Measurements from ENCODE around the gene FHDC1. TPM values are rescaled to one million over a fixed set of nuclear protein-coding genes. Genes with fewer than 3 reads are reported as not detected.

Gene FHDC1
- total RNA-seq, 5 donors from 2014 or later (not counting 1 experiment from before 2014, with no cell fraction given), result 0.08 to 0.28 (median 0.17) TPM; not detected in 1

DNA sequence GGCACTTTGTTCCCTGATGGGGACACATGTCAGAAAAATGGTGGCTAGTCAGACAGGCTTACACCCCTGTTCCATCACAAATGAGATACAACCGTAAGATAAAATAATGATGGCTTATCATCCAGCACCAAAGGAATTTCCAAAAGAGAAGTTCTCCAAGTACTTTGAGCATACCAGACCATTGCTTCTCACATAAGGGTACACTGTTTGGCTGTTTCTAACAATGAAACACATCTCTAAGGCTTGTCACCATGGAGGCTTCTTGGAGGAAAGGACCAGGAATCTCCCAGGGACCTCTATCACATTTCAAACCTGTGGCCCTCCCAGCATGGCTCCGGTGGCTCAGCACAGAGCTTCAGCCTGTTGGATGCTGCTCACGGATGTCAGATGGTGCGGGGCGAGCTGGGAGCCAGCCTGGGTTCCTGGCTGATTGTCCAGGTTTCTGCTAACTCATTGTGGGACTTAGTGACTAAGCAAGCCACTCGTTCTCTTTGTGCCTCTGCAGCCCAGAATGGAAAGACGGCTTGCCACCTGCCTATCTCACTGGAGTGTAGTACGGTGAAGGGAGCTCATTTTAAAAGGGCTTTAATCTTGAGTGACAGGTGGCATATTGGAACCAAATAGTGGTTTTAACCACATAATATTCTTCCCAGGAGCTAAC is 54.5 kb downstream of the FHDC1 start:
- no peak overlapping the region for H3K4me3 ChIP-seq (ENCODE audit: control insufficient read depth in 1 of 2, extremely low read depth in 1 of 2, low read length in 1 of 2)
- Mint-ChIP-seq H3K36me3 (no peaks in the 10 kb centered on the region), H3K27me3 (peaks cover 1 to 10% of the 10 kb centered on the region in 2 donors), H3K9me3 (no peaks in the 10 kb centered on the region), H3K4me3 (no peak overlapping the region), H3K4me1 (no peaks in the 10 kb centered on the region), H3K27ac (no peak overlapping the region)
- WGBS (ENCODE audit: insufficient coverage), result 88% methylated on average over 5 of the region's 8 CpGs
- DNase-seq (no peak), ATAC-seq (replicated peaks in 1 of 4) (no peak)
- ChIA-PET POLR2A (no interaction called here), CTCF (no interaction called here)
- H3K36me3 ChIP-seq (ENCODE audit: control insufficient read depth in 2 of 2, extremely low read depth in 1 of 2, insufficient read depth in 1 of 2, low read length in 1 of 2), result no peaks in the 10 kb centered on the region
- no peaks in the 10 kb centered on the region for H3K9me3 ChIP-seq
- no peaks in the 10 kb centered on the region for H3K4me1 ChIP-seq (ENCODE audit: control insufficient read depth in 1 of 2, extremely low read depth in 1 of 2, insufficient read depth in 2 of 2, low read length in 2 of 2)
- H3K27me3 ChIP-seq (replicated peaks in 1 of 2; ENCODE audit: control insufficient read depth in 2 of 2, extremely low read depth in 1 of 2, insufficient read depth in 2 of 2, low read length in 1 of 2), result peaks cover 0 to 12% of the 10 kb centered on the region in 2 experiments
- no peak overlapping the region for H3K27ac ChIP-seq (ENCODE audit: low read length)

DNA sequence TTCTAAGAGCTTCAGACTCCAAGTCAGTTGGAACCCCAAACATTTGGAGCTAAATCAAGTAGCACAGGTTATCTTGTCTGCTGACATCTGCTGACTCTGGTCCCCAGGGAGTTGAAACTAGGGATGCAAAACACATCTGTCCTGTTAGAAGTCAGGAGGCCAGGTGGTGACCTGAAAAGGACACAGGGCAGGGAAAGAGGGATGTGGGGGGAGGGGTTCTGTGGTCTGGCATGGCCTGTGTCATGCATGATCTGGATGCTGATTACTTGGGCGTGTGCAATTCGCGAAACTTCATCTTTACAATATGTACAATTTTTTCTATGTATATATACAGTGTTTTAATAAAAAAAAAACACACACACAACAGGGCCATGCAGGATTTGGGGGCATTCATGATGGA is 55.3 kb downstream of the FHDC1 start:
- ChIA-PET CTCF (no interaction called here), POLR2A (no interaction called here)
- no peak overlapping the region for H3K4me3 Mint-ChIP-seq
- Histone ChIP-seq H3K27ac (ENCODE audit: low read length) (no peak overlapping the region), H3K9me3 (no peaks in the 10 kb centered on the region), H3K36me3 (ENCODE audit: control insufficient read depth in 2 of 2, extremely low read depth in 1 of 2, insufficient read depth in 1 of 2, low read length in 1 of 2) (no peaks in the 10 kb centered on the region), H3K4me1 (ENCODE audit: control insufficient read depth in 1 of 2, extremely low read depth in 1 of 2, insufficient read depth in 2 of 2, low read length in 2 of 2) (no peaks in the 10 kb centered on the region), H3K27me3 (replicated peaks in 1 of 2; ENCODE audit: control insufficient read depth in 2 of 2, extremely low read depth in 1 of 2, insufficient read depth in 2 of 2, low read length in 1 of 2) (peaks cover 0 to 18% of the 10 kb centered on the region in 2 experiments), H3K4me3 (ENCODE audit: control insufficient read depth in 1 of 2, extremely low read depth in 1 of 2, low read length in 1 of 2) (no peak overlapping the region)
- ATAC-seq (replicated peaks in 1 of 4) (no peak), DNase-seq (no peak)
- H3K4me1 Mint-ChIP-seq, result no peaks in the 10 kb centered on the region
- no CpG with 5 or more reads among the region's 3 CpGs for WGBS (ENCODE audit: insufficient coverage)
- no peaks in the 10 kb centered on the region for H3K36me3 Mint-ChIP-seq
- no peaks in the 10 kb centered on the region for H3K9me3 Mint-ChIP-seq
- no peak overlapping the region for H3K27ac Mint-ChIP-seq
- peaks cover 4 to 7% of the 10 kb centered on the region in 2 donors for H3K27me3 Mint-ChIP-seq

DNA sequence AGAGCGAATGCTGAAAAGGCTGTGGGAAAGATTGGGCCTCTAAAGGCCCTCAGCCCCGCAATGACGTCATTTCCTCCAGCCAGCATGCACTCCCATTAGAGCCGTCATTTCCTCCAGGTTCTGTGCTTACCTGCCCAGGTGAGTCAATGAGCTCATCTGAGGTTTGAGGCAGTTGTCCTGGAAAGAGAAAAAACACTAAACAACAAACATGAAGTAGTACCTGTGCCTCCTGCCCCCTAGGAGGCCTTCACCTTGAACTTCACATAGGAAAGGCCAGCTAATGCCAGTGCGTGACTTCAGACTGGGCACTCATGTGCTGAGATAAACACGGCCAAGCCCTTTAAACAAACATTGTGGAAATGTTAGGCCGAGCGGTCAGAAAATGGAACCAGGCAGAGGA is 55.9 kb downstream of the FHDC1 start:
- Histone ChIP-seq H3K4me1 (ENCODE audit: control insufficient read depth in 1 of 2, extremely low read depth in 1 of 2, insufficient read depth in 2 of 2, low read length in 2 of 2) (no peaks in the 10 kb centered on the region), H3K27ac (ENCODE audit: low read length) (no peak overlapping the region), H3K9me3 (no peaks in the 10 kb centered on the region), H3K4me3 (ENCODE audit: control insufficient read depth in 1 of 2, extremely low read depth in 1 of 2, low read length in 1 of 2) (no peak overlapping the region), H3K27me3 (replicated peaks in 1 of 2; ENCODE audit: control insufficient read depth in 2 of 2, extremely low read depth in 1 of 2, insufficient read depth in 2 of 2, low read length in 1 of 2) (peaks cover 0 to 19% of the 10 kb centered on the region in 2 experiments), H3K36me3 (ENCODE audit: control insufficient read depth in 2 of 2, extremely low read depth in 1 of 2, insufficient read depth in 1 of 2, low read length in 1 of 2) (no peaks in the 10 kb centered on the region)
- ChIA-PET POLR2A (no interaction called here), CTCF (no interaction called here)
- Mint-ChIP-seq H3K36me3 (no peaks in the 10 kb centered on the region), H3K4me3 (no peak overlapping the region), H3K4me1 (no peaks in the 10 kb centered on the region), H3K9me3 (no peaks in the 10 kb centered on the region), H3K27me3 (peaks cover 6 to 9% of the 10 kb centered on the region in 2 donors), H3K27ac (no peak overlapping the region)
- DNase-seq, result no peak
- WGBS (ENCODE audit: insufficient coverage), result 93% methylated on average over 5 of the region's 8 CpGs
- ATAC-seq (replicated peaks in 1 of 4), result no peak

DNA sequence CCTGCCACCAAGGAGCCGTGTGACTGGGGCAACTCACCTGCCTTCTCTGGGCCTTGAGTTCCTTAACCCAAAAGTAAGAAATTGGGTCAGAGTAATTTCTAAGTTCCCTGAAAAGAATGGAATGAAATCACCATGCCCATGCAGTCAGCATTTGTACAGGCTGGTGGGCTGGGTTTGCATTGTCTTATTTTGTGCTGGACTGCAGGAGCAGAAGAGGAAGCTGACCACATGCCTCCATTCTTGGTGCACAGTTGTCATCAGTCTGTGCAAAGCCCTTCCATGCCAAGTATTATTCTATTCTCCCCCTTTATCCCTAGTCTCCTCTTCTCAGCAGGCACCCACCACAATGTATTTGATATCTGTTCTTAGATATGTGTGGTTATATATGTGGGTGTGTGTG is 56.3 kb downstream of the FHDC1 start:
- Histone ChIP-seq H3K27ac (ENCODE audit: low read length) (no peak overlapping the region), H3K9me3 (no peaks in the 10 kb centered on the region), H3K4me3 (ENCODE audit: control insufficient read depth in 1 of 2, extremely low read depth in 1 of 2, low read length in 1 of 2) (no peak overlapping the region), H3K27me3 (replicated peaks in 1 of 2; ENCODE audit: control insufficient read depth in 2 of 2, extremely low read depth in 1 of 2, insufficient read depth in 2 of 2, low read length in 1 of 2) (peaks cover 0 to 17% of the 10 kb centered on the region in 2 experiments), H3K36me3 (ENCODE audit: control insufficient read depth in 2 of 2, extremely low read depth in 1 of 2, insufficient read depth in 1 of 2, low read length in 1 of 2) (no peaks in the 10 kb centered on the region), H3K4me1 (ENCODE audit: control insufficient read depth in 1 of 2, extremely low read depth in 1 of 2, insufficient read depth in 2 of 2, low read length in 2 of 2) (no peaks in the 10 kb centered on the region)
- H3K4me1 Mint-ChIP-seq, result no peaks in the 10 kb centered on the region
- no peak for ATAC-seq (replicated peaks in 1 of 4)
- no peak overlapping the region for H3K27ac Mint-ChIP-seq
- ChIA-PET CTCF (interaction anchor here in 1 of 2 donors (0.7 kb wide), 1 partner anchor 19 kb away, joined by 3 read pairs; no protein-coding TSS in a partner anchor), POLR2A (no interaction called here)
- no peaks in the 10 kb centered on the region for H3K36me3 Mint-ChIP-seq
- H3K4me3 Mint-ChIP-seq, result no peak overlapping the region
- no peak for DNase-seq
- 100% methylated on average over 1 of the region's 1 CpG for WGBS (ENCODE audit: insufficient coverage)
- peaks cover 6 to 11% of the 10 kb centered on the region in 2 donors for H3K27me3 Mint-ChIP-seq
- no peaks in the 10 kb centered on the region for H3K9me3 Mint-ChIP-seq

DNA sequence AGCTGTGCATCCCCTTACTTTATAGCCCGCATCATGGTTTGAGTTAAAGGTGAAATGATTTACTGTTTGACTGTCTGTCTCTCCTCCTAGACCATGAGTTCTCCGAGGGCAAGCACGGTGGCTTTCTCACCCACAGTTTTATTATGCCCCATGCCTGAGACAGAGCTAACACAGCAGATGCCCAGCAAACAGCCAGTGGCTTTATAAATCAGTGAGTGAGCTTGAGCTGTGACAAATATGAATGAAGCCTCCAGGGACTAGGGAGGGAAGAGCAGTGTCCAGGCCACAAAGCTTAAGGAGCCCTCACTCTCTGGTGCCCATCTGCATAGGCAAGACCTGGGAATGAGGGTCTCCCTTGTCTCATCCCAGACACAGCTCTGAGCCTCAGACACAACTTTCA is 57.9 kb downstream of the FHDC1 start:
- Mint-ChIP-seq H3K36me3 (no peaks in the 10 kb centered on the region), H3K27ac (no peak overlapping the region), H3K9me3 (no peaks in the 10 kb centered on the region), H3K27me3 (peaks cover 14 to 19% of the 10 kb centered on the region in 2 donors), H3K4me3 (no peak overlapping the region), H3K4me1 (no peaks in the 10 kb centered on the region)
- Histone ChIP-seq H3K4me3 (ENCODE audit: control insufficient read depth in 1 of 2, extremely low read depth in 1 of 2, low read length in 1 of 2) (no peak overlapping the region), H3K4me1 (ENCODE audit: control insufficient read depth in 1 of 2, extremely low read depth in 1 of 2, insufficient read depth in 2 of 2, low read length in 2 of 2) (no peaks in the 10 kb centered on the region), H3K27me3 (replicated peaks in 1 of 2; ENCODE audit: control insufficient read depth in 2 of 2, extremely low read depth in 1 of 2, insufficient read depth in 2 of 2, low read length in 1 of 2) (peaks cover 0 to 23% of the 10 kb centered on the region in 2 experiments), H3K36me3 (ENCODE audit: control insufficient read depth in 2 of 2, extremely low read depth in 1 of 2, insufficient read depth in 1 of 2, low read length in 1 of 2) (no peaks in the 10 kb centered on the region), H3K9me3 (no peaks in the 10 kb centered on the region), H3K27ac (ENCODE audit: low read length) (no peak overlapping the region)
- ChIA-PET POLR2A (no interaction called here), CTCF (interaction anchor here in 1 of 2 donors (0.6 kb wide), 1 partner anchor 141 kb away, joined by 3 read pairs; no protein-coding TSS in a partner anchor)
- no peak for DNase-seq
- no peak for ATAC-seq (replicated peaks in 1 of 4)
- WGBS (ENCODE audit: insufficient coverage), result no CpG with 5 or more reads among the region's 3 CpGs

DNA sequence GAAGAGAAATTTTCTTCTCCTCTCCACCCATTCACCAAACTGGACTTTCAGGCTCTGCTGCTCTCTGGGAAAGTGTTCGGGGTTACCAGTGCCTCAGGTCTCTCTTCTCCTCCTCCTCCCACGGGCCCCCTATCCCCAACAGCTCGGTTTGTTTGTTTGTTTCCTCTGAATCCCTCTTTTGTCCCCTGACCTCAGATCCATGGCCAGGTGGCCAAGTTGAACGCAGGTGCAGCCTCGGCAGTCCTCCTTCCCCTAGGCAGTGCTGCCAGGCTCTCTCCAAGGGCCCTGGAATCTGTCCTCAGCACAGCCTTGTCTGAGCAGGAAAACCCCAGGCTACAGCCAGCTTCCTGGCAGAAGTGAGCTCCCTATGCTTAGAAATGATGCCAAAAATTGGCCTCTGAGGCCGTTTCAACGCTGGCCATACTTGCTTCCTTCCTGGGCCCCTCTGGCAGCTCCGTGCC is 60.0 kb downstream of the FHDC1 start:
- Histone ChIP-seq H3K36me3 (ENCODE audit: control insufficient read depth in 2 of 2, extremely low read depth in 1 of 2, insufficient read depth in 1 of 2, low read length in 1 of 2) (no peaks in the 10 kb centered on the region), H3K4me3 (ENCODE audit: control insufficient read depth in 1 of 2, extremely low read depth in 1 of 2, low read length in 1 of 2) (no peak overlapping the region), H3K4me1 (ENCODE audit: control insufficient read depth in 1 of 2, extremely low read depth in 1 of 2, insufficient read depth in 2 of 2, low read length in 2 of 2) (no peaks in the 10 kb centered on the region), H3K9me3 (no peaks in the 10 kb centered on the region), H3K27me3 (replicated peaks in 1 of 2; ENCODE audit: control insufficient read depth in 2 of 2, extremely low read depth in 1 of 2, insufficient read depth in 2 of 2, low read length in 1 of 2) (peaks cover 0 to 29% of the 10 kb centered on the region in 2 experiments), H3K27ac (ENCODE audit: low read length) (no peak overlapping the region)
- ATAC-seq (replicated peaks in 1 of 4) (no peak), DNase-seq (no peak)
- Mint-ChIP-seq H3K4me3 (no peak overlapping the region), H3K27ac (no peak overlapping the region), H3K27me3 (peaks cover 17 to 23% of the 10 kb centered on the region in 2 donors), H3K9me3 (no peaks in the 10 kb centered on the region), H3K4me1 (no peaks in the 10 kb centered on the region), H3K36me3 (no peaks in the 10 kb centered on the region)
- WGBS (ENCODE audit: insufficient coverage), result 27% methylated on average over 7 of the region's 8 CpGs
- ChIA-PET CTCF (no interaction called here), POLR2A (no interaction called here)

Measured in T-cell (primary cell).